ENCODE data around the gene FHDC1.
A peak's percentile ranks its signal among the peaks of the same experiment; 100 is the strongest.

Gene FHDC1

GRCh38 chr4:152981278-152981677, 45.2 kb downstream of the FHDC1 start:
- no peak for DNase-seq (ENCODE audit: low spot score)

DNA sequence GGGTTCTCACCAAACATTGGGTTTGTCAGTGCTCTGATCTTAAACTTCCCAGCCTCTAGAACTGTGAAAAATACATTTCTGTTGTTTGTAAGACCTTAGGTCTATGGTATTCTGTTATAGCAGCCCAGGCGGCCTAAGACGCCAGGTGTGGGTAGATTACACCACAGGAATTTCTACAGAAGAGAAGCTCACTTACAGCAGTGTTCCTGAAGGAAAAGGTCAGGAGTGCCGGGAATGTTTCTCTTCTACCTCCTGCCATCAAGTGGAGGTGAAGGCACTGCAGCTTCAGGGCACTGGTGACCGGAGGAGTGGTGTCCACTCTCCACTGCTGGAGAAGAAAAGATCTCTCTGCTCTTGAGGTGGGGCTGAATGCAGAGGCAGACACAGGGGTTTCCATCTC, 45.7 kb downstream of the FHDC1 start:
- no peak for DNase-seq (ENCODE audit: low spot score)

DNA sequence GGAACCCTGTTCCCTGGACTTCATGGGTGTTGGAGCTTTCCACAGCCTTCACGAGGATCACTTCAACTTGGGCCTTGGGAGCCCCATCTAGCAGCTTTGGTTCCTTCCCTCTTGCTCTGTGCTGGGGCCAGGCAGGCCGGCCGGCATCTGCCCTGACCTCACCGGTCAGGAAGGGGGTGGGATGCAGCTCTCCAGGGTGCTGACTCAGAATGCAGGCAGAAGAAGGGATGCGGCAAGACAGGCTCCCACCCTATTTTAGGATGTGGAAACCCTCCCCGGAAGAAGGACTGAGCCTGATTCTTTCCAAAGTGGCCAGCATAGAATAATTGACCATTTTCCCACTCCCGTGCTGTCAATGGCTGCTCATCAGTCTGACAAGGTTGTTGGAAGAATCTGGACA, 47.1 kb downstream of the FHDC1 start:
- DNase-seq (ENCODE audit: low spot score): no peak

GRCh38 chr4:152983774-152984411, 47.8 kb downstream of the FHDC1 start:
- DNase-seq (ENCODE audit: low spot score): no peak

GRCh38 chr4:152988721-152989553, 52.8 kb downstream of the FHDC1 start:
- DNase-seq (ENCODE audit: low spot score): no peak

DNA sequence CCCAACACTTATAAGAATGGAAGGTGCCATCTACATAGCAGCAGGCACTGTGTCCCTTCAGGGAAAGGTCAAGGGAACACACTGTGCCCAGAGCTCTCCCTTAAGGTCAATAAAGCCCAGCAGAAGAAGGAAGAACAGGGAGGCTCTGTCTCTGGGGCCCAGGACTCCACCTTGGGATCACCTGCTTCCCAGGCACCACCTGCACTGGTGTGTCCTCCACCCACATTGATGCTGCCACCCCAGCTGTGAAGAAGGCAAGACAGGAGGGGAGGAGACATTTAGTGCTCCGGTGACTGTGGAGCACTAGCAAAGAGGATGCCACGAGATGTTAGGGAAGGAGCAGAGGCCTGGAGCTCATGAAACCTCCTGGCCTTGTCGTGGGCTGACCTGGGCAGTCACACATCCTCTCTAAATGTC, 53.4 kb downstream of the FHDC1 start:
- DNase-seq (ENCODE audit: low spot score): no peak

DNA sequence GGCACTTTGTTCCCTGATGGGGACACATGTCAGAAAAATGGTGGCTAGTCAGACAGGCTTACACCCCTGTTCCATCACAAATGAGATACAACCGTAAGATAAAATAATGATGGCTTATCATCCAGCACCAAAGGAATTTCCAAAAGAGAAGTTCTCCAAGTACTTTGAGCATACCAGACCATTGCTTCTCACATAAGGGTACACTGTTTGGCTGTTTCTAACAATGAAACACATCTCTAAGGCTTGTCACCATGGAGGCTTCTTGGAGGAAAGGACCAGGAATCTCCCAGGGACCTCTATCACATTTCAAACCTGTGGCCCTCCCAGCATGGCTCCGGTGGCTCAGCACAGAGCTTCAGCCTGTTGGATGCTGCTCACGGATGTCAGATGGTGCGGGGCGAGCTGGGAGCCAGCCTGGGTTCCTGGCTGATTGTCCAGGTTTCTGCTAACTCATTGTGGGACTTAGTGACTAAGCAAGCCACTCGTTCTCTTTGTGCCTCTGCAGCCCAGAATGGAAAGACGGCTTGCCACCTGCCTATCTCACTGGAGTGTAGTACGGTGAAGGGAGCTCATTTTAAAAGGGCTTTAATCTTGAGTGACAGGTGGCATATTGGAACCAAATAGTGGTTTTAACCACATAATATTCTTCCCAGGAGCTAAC, 54.5 kb downstream of the FHDC1 start:
- DNase-seq (ENCODE audit: low spot score): no peak

DNA sequence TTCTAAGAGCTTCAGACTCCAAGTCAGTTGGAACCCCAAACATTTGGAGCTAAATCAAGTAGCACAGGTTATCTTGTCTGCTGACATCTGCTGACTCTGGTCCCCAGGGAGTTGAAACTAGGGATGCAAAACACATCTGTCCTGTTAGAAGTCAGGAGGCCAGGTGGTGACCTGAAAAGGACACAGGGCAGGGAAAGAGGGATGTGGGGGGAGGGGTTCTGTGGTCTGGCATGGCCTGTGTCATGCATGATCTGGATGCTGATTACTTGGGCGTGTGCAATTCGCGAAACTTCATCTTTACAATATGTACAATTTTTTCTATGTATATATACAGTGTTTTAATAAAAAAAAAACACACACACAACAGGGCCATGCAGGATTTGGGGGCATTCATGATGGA, 55.3 kb downstream of the FHDC1 start:
- no peak for DNase-seq (ENCODE audit: low spot score)

DNA sequence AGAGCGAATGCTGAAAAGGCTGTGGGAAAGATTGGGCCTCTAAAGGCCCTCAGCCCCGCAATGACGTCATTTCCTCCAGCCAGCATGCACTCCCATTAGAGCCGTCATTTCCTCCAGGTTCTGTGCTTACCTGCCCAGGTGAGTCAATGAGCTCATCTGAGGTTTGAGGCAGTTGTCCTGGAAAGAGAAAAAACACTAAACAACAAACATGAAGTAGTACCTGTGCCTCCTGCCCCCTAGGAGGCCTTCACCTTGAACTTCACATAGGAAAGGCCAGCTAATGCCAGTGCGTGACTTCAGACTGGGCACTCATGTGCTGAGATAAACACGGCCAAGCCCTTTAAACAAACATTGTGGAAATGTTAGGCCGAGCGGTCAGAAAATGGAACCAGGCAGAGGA, 55.9 kb downstream of the FHDC1 start:
- no peak for DNase-seq (ENCODE audit: low spot score)

GRCh38 chr4:152992466-152992865, 56.3 kb downstream of the FHDC1 start:
- no peak for DNase-seq (ENCODE audit: low spot score)

GRCh38 chr4:152994038-152994437, 57.9 kb downstream of the FHDC1 start:
- DNase-seq (ENCODE audit: low spot score): no peak

GRCh38 chr4:152996111-152996571, 60.0 kb downstream of the FHDC1 start:
- DNase-seq (ENCODE audit: low spot score): no peak

DNA sequence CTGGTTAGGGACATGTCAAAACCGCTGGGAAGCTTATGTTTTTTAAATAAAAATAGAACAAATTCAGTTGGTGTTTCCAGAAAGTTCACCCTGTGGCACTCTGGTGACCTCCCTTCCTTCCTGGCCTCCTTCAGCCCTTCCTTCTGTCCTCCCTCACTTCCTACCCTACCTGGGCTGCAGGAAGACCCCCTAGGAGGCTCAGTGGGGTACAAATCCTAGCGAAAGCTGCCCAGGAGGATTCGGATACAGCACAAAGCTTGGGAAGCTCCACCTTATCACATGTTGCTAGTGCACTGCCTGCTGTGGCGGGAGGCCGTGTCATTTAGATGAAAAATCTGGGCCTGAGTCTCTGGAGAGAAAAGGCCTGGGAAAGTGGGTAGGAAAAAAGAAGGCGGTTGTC, 60.5 kb downstream of the FHDC1 start:
- DNase-seq (ENCODE audit: low spot score): no peak

DNA sequence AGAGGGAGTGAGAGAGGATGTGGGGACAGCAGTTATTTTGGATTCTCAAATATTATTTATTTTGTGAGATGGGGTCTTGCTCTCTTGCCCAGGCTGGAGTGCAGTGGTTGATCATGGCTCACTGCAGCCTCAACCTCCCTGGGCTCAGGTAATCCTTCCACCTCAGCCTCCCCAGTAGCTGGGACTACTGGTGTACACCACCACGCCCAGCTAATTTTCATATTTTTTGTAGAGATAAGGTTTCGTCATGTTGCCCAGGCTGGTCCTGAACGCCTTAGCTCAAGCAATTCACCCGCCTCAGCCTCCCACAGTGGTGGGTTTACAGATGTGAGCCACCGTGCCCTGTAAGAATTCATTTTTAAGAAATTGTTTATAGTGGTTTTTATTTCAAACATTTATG, 61.2 kb downstream of the FHDC1 start:
- no peak for DNase-seq (ENCODE audit: low spot score)

DNA sequence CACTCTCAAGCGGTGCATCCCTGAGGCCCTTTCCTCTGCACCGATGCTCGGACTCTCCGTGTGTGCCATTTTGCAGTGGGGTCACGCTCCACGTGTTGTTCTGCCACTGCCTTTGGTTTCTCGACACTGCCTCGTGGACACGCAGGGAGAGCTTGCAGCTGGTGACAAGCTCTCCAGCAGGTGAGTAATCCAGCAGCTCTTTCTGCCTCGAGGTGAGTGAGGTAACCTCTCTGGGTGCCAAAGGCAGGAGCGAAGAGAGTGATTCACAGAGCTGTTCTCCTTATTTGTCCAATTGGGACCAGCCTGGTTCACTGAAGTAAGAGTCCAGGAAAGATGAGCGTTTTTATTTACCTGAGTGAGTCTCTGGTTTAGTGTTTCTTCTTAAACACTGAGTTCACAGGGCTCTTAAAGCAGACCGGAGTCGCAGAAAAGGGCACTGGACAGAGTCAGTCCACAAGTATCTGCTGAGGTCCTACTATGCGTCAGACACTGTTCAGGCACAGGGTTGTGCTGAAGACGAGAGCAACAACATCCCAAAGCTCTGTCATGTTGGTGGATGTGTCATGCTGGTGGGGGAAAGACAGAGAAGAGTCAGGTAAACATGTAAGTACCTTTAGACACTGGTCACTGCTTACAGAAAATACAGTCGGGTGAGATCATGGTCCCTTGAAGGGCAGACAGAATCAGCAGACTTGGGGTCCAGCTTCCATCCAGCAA, 61.8 kb downstream of the FHDC1 start:
- peak; percentile 16 for DNase-seq (ENCODE audit: low spot score)

- DNase-seq (ENCODE audit: low spot score): no peak
Measured at GRCh38 chr4:152998861-152999260, 62.7 kb downstream of the FHDC1 start.

DNA sequence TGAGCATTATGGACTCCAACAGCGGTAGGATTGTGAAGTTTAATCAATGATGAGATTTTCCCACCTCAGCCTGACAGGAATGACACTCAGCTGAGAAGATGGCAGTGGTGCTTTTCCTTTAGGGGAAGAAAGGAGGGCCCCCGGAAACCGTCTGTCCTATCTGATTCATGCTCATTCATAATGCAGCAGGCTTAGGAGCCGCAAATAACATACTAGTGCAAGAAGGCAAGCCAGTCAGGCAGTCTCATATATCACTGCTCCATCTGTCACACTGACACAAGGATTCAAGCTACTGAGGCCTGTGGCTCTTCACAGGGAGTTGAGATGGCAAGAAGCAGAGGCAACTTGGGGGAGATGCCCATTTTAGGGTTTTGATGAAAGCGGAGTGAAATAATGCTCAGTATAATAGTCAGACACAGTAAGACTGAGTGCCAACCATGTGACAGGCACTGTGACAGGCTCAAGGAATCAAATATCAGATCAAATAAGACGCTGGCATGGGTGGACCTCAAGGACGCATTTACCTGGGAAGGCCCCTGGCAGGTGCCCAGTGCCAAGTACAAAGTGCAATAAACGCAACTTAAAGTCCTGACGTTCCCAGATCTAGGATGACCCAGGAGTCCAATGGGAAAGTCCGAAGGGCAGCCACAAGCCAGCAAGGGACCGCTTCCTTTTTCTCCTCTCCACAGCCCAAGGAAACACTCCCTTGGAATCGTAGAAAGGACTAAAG, 63.4 kb downstream of the FHDC1 start:
- DNase-seq (ENCODE audit: low spot score): no peak

- no peak for DNase-seq (ENCODE audit: low spot score)
Measured at GRCh38 chr4:153000076-153000420, 63.9 kb downstream of the FHDC1 start.

- DNase-seq (ENCODE audit: low spot score): no peak
Measured at GRCh38 chr4:153001626-153002025, 65.5 kb downstream of the FHDC1 start.

GRCh38 chr4:153002110-153002509, 66.0 kb downstream of the FHDC1 start:
- DNase-seq (ENCODE audit: low spot score): no peak

GRCh38 chr4:153004081-153004850, 68.1 kb downstream of the FHDC1 start:
- DNase-seq (ENCODE audit: low spot score): no peak

Measured in LoVo (cell line).